IMR-90 (cell line): Measurements from ENCODE around the gene NMNAT3.

ENCODE experiments used
- MAFK ChIP-seq: IDR thresholded peaks from 2 replicates; pipeline ENCODE4 v1.6.1; 2012; ENCODE audit warnings: low read depth, low read length, improper control_type of control experiment
- MXI1 ChIP-seq: IDR thresholded peaks from 2 replicates; pipeline ENCODE4 v1.6.1; 2012; ENCODE audit warnings: low read depth, mild to moderate bottlenecking, low read length, moderate library complexity, borderline replicate concordance
- POLR2A ChIP-seq: IDR thresholded peaks from 2 replicates; pipeline ENCODE4 v1.6.1; 2012; ENCODE audit warnings: mild to moderate bottlenecking, low read depth, low read length
- RFX5 ChIP-seq: IDR thresholded peaks from 2 replicates; pipeline ENCODE4 v1.8.0; 2012; ENCODE audit warnings: low read depth, mild to moderate bottlenecking, low read length, moderate library complexity
- SMC3 ChIP-seq: fragments of 150-350 bp; IDR thresholded peaks from 2 replicates; pipeline ENCODE4 v1.6.1; 2016; ENCODE audit warnings: low read depth, mild to moderate bottlenecking, antibody characterized with exemption, low read length, moderate library complexity
- TF ChIP-seq, protein P1 (sequence below): conservative IDR thresholded peaks from 2 replicates; pipeline ENCODE4 v1.5.1; 2012; ENCODE audit warnings: mild to moderate bottlenecking, low read depth, low read length, improper control_type of control experiment

DNA sequence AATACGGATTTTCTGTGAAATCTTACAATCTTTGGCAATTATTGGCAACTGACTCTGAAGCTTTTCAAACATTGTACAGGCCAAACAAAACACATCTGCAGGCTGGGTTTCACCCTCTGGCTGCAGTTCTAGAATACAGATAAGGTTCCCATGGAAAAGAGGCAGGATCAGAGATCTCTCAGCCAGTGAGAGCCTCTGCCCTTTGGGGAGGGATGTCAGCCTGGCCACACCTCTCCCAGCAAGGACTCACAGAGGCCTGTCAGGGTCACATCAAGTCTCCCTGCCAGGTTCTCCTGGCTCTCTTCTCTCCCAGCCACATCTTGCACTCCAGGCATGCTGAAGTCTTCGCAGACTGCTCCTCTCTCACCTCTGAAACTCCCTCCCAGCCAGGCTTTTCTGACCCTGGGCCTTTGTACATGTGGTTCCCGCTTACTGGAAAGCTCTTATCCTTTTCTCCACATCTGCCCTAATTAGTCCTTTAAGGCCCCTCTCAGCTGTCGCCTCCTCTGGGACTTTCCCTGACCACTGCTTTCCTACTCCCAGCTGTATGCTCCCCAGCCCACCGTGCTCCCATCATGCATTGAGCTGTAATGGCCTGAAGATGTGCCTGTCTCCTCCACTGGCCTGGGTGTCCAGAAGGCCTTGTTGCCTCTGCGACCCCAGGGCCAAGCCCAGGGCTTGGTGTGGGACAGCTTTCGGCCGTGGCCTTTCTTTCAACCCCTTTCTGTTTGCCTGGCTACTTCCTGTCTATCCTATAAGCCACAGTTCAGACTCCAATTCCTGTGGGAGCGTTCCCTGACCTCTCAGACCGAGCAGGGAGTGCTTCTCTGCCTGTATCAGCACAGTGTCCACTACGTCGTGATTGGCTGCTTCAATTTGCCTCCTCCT is 142.5 kb downstream of the NMNAT3 start:
- no peak for TF ChIP-seq MAFK
- TF ChIP-seq POLR2A: no peak
- TF ChIP-seq, protein P1, sequence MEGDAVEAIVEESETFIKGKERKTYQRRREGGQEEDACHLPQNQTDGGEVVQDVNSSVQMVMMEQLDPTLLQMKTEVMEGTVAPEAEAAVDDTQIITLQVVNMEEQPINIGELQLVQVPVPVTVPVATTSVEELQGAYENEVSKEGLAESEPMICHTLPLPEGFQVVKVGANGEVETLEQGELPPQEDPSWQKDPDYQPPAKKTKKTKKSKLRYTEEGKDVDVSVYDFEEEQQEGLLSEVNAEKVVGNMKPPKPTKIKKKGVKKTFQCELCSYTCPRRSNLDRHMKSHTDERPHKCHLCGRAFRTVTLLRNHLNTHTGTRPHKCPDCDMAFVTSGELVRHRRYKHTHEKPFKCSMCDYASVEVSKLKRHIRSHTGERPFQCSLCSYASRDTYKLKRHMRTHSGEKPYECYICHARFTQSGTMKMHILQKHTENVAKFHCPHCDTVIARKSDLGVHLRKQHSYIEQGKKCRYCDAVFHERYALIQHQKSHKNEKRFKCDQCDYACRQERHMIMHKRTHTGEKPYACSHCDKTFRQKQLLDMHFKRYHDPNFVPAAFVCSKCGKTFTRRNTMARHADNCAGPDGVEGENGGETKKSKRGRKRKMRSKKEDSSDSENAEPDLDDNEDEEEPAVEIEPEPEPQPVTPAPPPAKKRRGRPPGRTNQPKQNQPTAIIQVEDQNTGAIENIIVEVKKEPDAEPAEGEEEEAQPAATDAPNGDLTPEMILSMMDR: no peak
- no peak for TF ChIP-seq RFX5
- no peak for TF ChIP-seq MXI1
- TF ChIP-seq SMC3: no peak
